ENCODE results near the gene ERICH6B. TPM values are rescaled to one million over a fixed set of nuclear protein-coding genes. Genes with fewer than 3 reads are reported as not detected.

The ERICH6B gene
- total RNA-seq, 2 experiments from 2014 or later: not detected

GRCh38 chr13:45626731-45627374 lies 11.3 kb upstream of the ERICH6B start:
- DNase-seq (no peak), ATAC-seq (ENCODE audit: low read depth) (no peak)
- no peak overlapping the region for H3K27ac Mint-ChIP-seq
- H3K9me3 Mint-ChIP-seq: no peaks in the 10 kb centered on the region
- no peak overlapping the region for H3K4me3 Mint-ChIP-seq
- H3K4me1 Mint-ChIP-seq: peaks cover 1% of the 10 kb centered on the region
- H3K27me3 Mint-ChIP-seq: peaks cover 6% of the 10 kb centered on the region
- POLR2A ChIA-PET: no interaction called here
- H3K36me3 Mint-ChIP-seq: no peaks in the 10 kb centered on the region

- H3K36me3 Mint-ChIP-seq: peaks cover 2% of the 10 kb centered on the region
- POLR2A ChIA-PET: interaction anchor here (0.6 kb wide), 1 partner anchor 797 kb away, joined by 3 read pairs; no protein-coding TSS in a partner anchor
- ATAC-seq (ENCODE audit: low read depth) (no peak), DNase-seq (no peak)
- peaks cover 1% of the 10 kb centered on the region for H3K4me1 Mint-ChIP-seq
- no peaks in the 10 kb centered on the region for H3K9me3 Mint-ChIP-seq
- no peak overlapping the region for H3K4me3 Mint-ChIP-seq
- H3K27ac Mint-ChIP-seq: no peak overlapping the region
- H3K27me3 Mint-ChIP-seq: peaks cover 29% of the 10 kb centered on the region
Observed at GRCh38 chr13:45623516-45624090, 8.1 kb upstream of the ERICH6B start.

DNA sequence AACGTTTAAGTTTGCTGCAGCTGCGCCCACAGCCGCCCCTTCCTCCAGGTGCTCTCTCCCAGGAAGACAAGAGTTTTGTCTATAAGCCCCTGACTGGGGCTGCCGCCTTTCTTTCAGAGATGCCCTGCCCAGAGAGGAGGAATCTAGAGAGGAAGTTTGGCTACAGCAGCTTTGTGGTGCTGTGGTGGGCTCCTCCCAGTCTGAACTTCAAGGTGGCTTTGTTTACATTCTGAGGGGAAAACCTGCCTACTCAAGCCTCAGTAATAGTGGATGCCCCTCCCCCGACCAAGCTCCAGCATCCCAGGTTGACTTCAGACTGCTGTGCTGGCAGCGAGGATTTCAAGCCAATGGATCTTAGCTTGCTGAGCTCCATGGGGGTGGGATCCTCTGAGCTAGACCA lies 6.4 kb upstream of the ERICH6B start:
- DNase-seq: no peak
- ATAC-seq (ENCODE audit: low read depth): no peak
- Mint-ChIP-seq H3K36me3 (peaks cover 2% of the 10 kb centered on the region), H3K9me3 (no peaks in the 10 kb centered on the region), H3K4me3 (no peak overlapping the region), H3K27me3 (peaks cover 41% of the 10 kb centered on the region), H3K27ac (no peak overlapping the region), H3K4me1 (peaks cover 1% of the 10 kb centered on the region)
- POLR2A ChIA-PET: no interaction called here

- H3K4me3 Mint-ChIP-seq: no peak overlapping the region
- no peak for DNase-seq
- POLR2A ChIA-PET: no interaction called here
- no peaks in the 10 kb centered on the region for H3K36me3 Mint-ChIP-seq
- no peak overlapping the region for H3K27ac Mint-ChIP-seq
- H3K9me3 Mint-ChIP-seq: no peaks in the 10 kb centered on the region
- no peaks in the 10 kb centered on the region for H3K4me1 Mint-ChIP-seq
- no peak for ATAC-seq (ENCODE audit: low read depth)
- peaks cover 19% of the 10 kb centered on the region for H3K27me3 Mint-ChIP-seq
Observed at GRCh38 chr13:45607931-45608330, 7.6 kb downstream of the ERICH6B start.

- ATAC-seq (ENCODE audit: low read depth) (no peak), DNase-seq (no peak)
- no peaks in the 10 kb centered on the region for H3K9me3 Mint-ChIP-seq
- H3K27ac Mint-ChIP-seq: no peak overlapping the region
- POLR2A ChIA-PET: no interaction called here
- H3K27me3 Mint-ChIP-seq: peaks cover 4% of the 10 kb centered on the region
- H3K4me3 Mint-ChIP-seq: no peak overlapping the region
- H3K36me3 Mint-ChIP-seq: no peaks in the 10 kb centered on the region
- no peaks in the 10 kb centered on the region for H3K4me1 Mint-ChIP-seq
Observed at GRCh38 chr13:45604892-45605291, 10.6 kb downstream of the ERICH6B start.

DNA sequence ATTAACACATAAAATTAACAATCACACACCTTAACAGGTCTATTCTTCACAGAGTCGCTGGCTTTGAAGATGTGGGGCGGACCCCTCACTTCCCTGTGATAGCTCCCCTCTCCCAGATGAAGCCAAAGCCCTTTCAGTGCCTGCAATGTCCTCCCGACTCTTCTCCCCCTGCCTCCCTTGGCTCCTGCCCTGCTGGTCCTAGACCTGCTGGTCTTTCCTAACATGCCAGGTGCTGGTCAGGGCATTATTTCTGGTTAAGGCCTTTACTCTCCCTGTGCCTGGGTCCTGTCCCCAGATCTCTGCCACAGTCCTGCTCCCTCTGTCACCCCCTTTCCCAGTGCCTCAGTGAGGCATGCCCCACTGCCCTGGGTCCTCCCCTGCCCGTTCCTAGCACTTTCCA lies 12.2 kb downstream of the ERICH6B start:
- no peaks in the 10 kb centered on the region for H3K36me3 Mint-ChIP-seq
- DNase-seq: no peak
- POLR2A ChIA-PET: no interaction called here
- H3K27me3 Mint-ChIP-seq: peaks cover 4% of the 10 kb centered on the region
- ATAC-seq (ENCODE audit: low read depth): no peak
- H3K9me3 Mint-ChIP-seq: no peaks in the 10 kb centered on the region
- no peaks in the 10 kb centered on the region for H3K4me1 Mint-ChIP-seq
- no peak overlapping the region for H3K27ac Mint-ChIP-seq
- H3K4me3 Mint-ChIP-seq: no peak overlapping the region

DNA sequence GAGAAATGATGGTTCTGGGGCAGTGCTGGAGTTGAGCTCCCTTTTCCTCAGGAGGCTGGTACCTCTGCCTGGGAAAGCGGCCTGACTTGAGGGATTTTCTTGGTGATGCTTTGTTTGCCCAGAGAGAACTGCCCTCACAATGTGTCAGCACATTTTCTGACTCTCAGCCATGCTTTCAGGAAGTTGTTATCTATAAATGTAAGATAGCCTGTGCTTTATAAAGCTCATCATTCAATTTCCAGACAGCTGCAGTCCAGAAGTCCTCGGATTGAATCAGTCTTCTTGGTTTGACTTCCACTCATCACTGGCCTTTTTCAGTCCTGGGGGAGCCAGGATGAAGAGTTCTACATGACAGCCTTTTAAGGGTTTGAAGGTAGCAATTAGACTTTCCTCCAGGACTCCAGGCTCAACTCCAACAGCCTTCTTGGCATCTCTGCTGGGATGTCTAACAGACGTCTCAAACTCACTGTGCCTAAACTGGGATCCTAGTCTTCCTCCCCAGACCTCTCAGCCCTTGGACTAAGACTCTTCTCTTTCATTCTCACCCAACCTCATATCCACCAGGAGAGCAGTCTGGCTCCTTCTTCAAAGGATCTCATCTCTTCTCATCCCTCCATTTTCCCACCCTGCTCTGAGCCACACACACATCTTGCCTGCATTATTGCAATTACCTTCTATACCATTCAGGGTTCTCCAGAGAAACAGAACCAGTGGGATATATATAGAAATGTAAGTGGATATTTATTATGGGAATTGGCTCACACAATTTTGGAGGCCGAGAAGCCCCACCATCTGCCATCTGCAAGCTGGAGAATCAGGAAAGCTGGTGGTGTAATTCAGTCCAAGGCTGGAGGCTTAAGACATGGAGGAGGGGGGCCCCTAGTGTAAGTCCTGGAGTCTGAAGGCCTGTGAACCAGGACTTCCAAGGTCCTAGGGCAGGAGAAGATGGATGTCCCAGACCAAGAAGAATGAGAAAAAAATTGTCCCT lies 13.1 kb downstream of the ERICH6B start:
- H3K36me3 Mint-ChIP-seq: no peaks in the 10 kb centered on the region
- H3K4me1 Mint-ChIP-seq: no peaks in the 10 kb centered on the region
- no peak overlapping the region for H3K4me3 Mint-ChIP-seq
- H3K27ac Mint-ChIP-seq: no peak overlapping the region
- H3K9me3 Mint-ChIP-seq: no peaks in the 10 kb centered on the region
- POLR2A ChIA-PET: no interaction called here
- DNase-seq: no peak
- no peak for ATAC-seq (ENCODE audit: low read depth)
- H3K27me3 Mint-ChIP-seq: peaks cover 2% of the 10 kb centered on the region

DNA sequence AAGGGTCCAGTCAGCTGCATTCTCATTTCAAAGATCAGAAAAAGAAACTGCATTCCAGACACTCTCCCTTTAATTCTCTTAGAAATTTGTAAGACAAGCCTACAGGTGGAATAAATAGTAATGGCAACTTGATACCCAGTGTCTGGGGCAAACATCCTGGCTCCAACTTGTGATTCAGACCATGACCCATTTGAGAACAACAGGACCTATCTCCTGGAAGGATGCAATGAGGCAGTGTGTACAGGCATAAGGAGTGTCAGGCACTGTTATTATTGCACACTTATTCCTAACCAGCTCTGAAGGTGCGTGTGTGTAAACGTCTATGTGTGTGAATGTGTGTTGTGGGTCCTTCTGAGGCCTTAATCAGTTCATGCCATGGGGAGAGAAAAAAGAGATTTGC lies 13.9 kb downstream of the ERICH6B start:
- H3K4me3 Mint-ChIP-seq: no peak overlapping the region
- peaks cover under 1% of the 10 kb centered on the region for H3K27me3 Mint-ChIP-seq

DNA sequence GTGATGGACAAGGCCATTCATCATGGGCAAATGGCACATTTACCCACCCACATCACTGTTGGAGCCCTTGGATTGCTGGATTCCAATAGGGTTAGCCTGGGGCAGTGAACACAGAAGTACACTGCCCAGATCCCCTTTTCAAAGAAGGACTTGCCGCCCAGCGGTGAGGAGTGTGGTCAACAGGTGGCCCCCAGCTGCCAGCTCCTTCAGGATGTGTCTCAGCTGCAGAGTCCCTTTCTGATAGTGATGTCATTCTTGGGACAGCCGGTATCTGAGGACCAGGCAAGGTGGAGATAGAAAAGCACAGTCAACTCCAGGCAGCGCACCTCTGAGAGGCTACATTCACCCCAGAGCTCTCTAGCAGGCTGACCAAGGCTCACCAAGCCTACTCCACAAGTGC lies 16.9 kb downstream of the ERICH6B start:
- no peaks in the 10 kb centered on the region for H3K9me3 Mint-ChIP-seq
- H3K27ac Mint-ChIP-seq: no peak overlapping the region
- no peak for DNase-seq
- H3K36me3 Mint-ChIP-seq: no peaks in the 10 kb centered on the region
- H3K4me1 Mint-ChIP-seq: no peaks in the 10 kb centered on the region
- POLR2A ChIA-PET: no interaction called here
- H3K27me3 Mint-ChIP-seq: peaks cover 12% of the 10 kb centered on the region
- no peak for ATAC-seq (ENCODE audit: low read depth)
- H3K4me3 Mint-ChIP-seq: no peak overlapping the region

More for the DNA sequence above, 13.9 kb downstream of the ERICH6B start:
- ATAC-seq (ENCODE audit: low read depth) (no peak), DNase-seq (no peak)
- POLR2A ChIA-PET: no interaction called here
- no peaks in the 10 kb centered on the region for H3K36me3 Mint-ChIP-seq
- H3K4me1 Mint-ChIP-seq: no peaks in the 10 kb centered on the region
- H3K9me3 Mint-ChIP-seq: no peaks in the 10 kb centered on the region
- no peak overlapping the region for H3K27ac Mint-ChIP-seq

DNA sequence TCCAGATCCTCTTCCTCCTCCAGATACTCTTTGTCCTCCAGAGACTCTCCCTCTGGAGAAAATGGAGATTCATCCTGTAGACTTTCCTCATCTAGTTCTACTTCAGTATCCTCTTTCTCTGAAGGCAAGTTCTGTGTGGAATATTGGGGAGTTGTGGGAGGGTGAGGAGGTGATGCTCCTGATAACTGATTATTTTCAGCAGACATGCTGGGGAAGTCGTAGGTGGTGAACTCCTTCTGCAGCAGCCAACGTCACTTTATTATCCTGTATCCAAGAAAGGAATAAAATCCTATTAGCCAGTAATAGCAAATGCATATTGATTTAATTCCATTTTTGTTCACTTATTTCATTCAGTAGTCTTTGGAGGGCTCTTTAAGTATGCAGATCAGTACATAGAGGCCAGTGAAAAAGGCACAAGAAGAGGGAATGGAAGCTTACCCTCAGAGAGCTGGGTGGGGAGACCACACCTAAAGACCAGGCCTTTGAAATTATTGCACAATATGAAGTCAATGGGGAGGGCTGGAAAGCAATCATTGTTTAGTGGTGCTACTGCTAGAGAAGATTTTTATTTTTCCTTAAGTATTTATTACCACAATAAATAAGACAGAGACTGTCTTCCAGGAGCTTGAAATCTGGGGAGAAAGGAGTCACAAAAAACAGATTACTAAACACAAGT lies 18.6 kb downstream of the ERICH6B start:
- H3K36me3 Mint-ChIP-seq: no peaks in the 10 kb centered on the region
- POLR2A ChIA-PET: no interaction called here
- H3K27ac Mint-ChIP-seq: no peak overlapping the region
- DNase-seq (no peak), ATAC-seq (ENCODE audit: low read depth) (no peak)
- no peaks in the 10 kb centered on the region for H3K9me3 Mint-ChIP-seq
- H3K4me3 Mint-ChIP-seq: no peak overlapping the region
- H3K4me1 Mint-ChIP-seq: no peaks in the 10 kb centered on the region
- H3K27me3 Mint-ChIP-seq: peaks cover 12% of the 10 kb centered on the region

- Mint-ChIP-seq H3K27ac (no peak overlapping the region), H3K27me3 (peaks cover 12% of the 10 kb centered on the region), H3K36me3 (no peaks in the 10 kb centered on the region), H3K4me1 (no peaks in the 10 kb centered on the region), H3K9me3 (no peaks in the 10 kb centered on the region), H3K4me3 (no peak overlapping the region)
- ATAC-seq (ENCODE audit: low read depth) (no peak), DNase-seq (no peak)
- POLR2A ChIA-PET: no interaction called here
Observed at GRCh38 chr13:45595965-45596364, 19.6 kb downstream of the ERICH6B start.

- H3K36me3 Mint-ChIP-seq: no peaks in the 10 kb centered on the region
- POLR2A ChIA-PET: no interaction called here
- ATAC-seq (ENCODE audit: low read depth): no peak
Observed at GRCh38 chr13:45594764-45595163, 20.8 kb downstream of the ERICH6B start.

GRCh38 chr13:45594227-45594626 lies 21.3 kb downstream of the ERICH6B start:
- POLR2A ChIA-PET: no interaction called here
- no peak overlapping the region for H3K4me3 Mint-ChIP-seq
- ATAC-seq (ENCODE audit: low read depth): no peak
- H3K27ac Mint-ChIP-seq: no peak overlapping the region
- H3K9me3 Mint-ChIP-seq: no peaks in the 10 kb centered on the region
- no peaks in the 10 kb centered on the region for H3K4me1 Mint-ChIP-seq
- H3K27me3 Mint-ChIP-seq: peaks cover 12% of the 10 kb centered on the region
- no peaks in the 10 kb centered on the region for H3K36me3 Mint-ChIP-seq
- DNase-seq: no peak

More at GRCh38 chr13:45594764-45595163, 20.8 kb downstream of the ERICH6B start:
- no peaks in the 10 kb centered on the region for H3K9me3 Mint-ChIP-seq
- no peak overlapping the region for H3K4me3 Mint-ChIP-seq
- H3K27me3 Mint-ChIP-seq: peaks cover 12% of the 10 kb centered on the region
- no peak overlapping the region for H3K27ac Mint-ChIP-seq
- no peak for DNase-seq
- H3K4me1 Mint-ChIP-seq: no peaks in the 10 kb centered on the region

Measured in activated naive CD8-positive, alpha-beta T cell treated with anti-CD3 and anti-CD28 coated beads, Interleukin-2, amount 10 ng/mL, durations not matched to agents 7 days and 5 days (primary cell).